HG02885 (cell line): ENCODE measurements around the gene CTBS.
A peak's percentile ranks its signal among the peaks of the same experiment; 100 is the strongest.
"Not testable (repeated sequence)": the region's sequence is repeated elsewhere in the genome, so short reads cannot be mapped to it uniquely, and the experiment has no call there.

Source experiments
- ATAC-seq: cut with Tn5 transposase; IDR thresholded peaks from one replicate; pipeline ENCODE4 v1.9.1; 2021; ENCODE audit warnings: mild to moderate bottlenecking; ENCODE audit not compliant: unreplicated experiment, poor library complexity

CTBS gene, protein sequence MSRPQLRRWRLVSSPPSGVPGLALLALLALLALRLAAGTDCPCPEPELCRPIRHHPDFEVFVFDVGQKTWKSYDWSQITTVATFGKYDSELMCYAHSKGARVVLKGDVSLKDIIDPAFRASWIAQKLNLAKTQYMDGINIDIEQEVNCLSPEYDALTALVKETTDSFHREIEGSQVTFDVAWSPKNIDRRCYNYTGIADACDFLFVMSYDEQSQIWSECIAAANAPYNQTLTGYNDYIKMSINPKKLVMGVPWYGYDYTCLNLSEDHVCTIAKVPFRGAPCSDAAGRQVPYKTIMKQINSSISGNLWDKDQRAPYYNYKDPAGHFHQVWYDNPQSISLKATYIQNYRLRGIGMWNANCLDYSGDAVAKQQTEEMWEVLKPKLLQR

DNA sequence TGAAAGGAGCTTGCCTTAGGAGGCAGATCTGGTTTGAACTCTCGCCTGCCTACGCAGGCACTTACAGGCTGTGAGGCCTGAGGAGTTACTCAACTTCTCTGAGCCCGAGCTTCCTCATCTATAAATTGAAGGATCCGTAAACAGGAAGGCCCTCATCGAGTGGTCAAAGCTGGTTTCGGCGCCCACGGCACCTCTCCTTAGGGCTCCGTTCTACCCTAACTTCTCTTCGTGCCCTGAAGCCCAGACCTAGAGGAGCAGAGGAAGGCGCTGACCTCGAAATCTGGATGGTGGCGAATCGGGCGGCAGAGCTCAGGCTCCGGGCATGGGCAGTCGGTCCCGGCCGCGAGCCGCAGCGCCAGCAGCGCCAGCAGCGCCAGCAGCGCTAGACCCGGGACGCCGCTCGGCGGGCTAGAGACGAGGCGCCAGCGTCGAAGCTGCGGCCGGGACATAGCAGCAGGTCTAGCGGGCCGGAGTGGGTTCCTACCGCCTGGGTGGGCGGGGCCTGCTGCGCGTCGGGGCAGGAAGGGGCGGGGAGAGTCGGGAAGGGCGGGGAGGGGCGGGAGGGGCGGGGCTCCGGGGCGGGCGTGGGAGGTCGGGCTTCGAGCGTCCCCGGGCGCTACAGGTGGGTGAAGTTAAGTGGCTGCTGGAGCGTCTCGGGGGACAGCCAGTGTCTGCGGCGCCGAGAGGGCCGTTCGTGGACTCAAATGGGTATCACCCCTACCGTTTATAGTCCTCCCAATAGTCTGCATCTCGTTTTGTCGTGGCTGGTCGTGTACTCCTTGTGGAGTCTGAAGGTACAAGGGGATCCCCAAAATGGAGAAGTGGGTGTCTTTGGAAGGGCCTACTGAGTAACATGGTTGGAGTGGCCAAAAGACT is at the start of gene CTBS:
TSS of gene CTBS (minus strand) at position 474 of the 876 bp plus-strand sequence. CDS start at position 449, 25 bp downstream.
- ATAC-seq = peak; percentile 87

- no peak for ATAC-seq
Observed at GRCh38 chr1:84621553-84621952, 47.3 kb upstream of the CTBS start.

- peak; percentile 96 for ATAC-seq
Observed at GRCh38 chr1:84620720-84621313, 46.6 kb upstream of the CTBS start.

GRCh38 chr1:84619383-84620102 is 45.3 kb upstream of the CTBS start:
- no peak for ATAC-seq

DNA sequence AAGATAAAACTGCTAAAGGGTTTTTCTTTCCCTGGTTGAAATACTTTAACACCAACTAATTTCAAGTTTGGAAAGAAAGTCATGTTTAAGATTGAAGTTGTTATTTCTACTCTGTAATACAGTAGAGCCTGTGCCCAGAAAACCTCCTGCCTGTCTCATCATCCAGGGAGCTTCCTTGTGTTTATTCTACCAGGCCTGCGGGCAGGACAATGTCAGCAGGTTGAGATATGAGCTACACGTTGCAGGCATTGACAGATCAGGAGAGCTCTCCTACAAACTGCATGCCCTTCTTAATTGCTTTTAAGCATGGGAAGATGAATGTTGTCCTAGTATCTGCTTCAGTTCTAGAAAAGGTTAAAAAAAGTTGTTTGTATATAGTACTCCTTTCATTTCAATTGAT is 43.1 kb upstream of the CTBS start:
- no peak for ATAC-seq

DNA sequence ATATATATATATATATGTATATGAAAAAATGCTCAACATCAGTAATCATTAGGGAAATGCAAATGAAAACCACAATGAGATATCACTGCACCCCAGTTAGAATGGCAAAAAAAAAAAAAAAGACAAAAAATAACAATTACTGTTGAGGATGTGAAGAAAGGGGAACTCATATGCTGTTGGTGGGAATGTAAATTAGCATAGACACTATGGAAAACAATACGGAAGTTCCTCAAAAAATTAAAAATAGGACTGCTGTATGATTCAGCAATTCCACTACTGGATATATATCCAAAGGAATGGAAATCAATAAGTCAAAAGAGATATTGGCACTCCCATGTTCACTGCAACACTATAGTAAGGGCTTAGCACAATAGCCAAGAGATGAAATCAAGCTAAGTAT is 41.5 kb upstream of the CTBS start:
- ATAC-seq = no peak

DNA sequence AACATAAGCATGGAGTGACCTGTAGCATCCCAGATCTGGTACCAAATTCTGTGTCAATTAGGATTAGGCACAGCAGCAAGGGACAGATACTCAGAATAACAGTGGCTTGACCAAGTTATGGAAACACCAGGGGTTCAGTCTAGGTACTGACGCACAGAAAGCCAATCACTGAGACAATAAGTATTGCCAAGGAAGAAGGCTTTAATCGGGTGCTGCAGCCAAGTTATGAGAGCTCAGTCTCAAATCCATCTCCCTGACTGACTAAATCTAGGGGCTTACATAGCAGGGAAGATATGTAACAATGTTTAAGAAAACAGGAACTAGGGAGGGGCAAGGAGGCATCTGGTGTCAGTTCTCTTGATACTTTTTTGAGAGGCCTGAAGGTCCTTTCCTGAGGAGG is 39.6 kb upstream of the CTBS start:
- ATAC-seq = no peak

DNA sequence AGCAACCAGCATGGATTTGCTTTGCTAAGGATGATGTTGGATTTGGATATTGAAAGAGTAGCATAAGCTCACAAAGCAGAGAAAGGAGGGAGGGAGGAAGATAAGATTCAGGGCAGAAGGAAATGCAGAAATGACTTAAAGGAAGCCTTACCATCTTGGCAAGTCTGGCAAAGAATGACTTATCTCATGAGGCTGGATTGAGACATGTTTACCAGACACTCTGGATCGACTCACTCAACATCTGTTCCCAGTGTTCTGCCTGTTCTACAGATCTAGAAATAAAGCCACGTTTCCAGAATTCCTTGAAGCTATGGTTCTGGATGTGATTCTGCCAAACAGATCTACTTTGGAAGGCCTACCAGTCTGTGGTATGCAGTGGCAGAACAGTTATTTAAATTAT is 38.8 kb upstream of the CTBS start:
- no peak for ATAC-seq

- ATAC-seq = no peak
Observed at GRCh38 chr1:84611796-84612195, 37.6 kb upstream of the CTBS start.

GRCh38 chr1:84611091-84611490 is 36.9 kb upstream of the CTBS start:
- ATAC-seq = no peak

- ATAC-seq = no peak
Observed at GRCh38 chr1:84606977-84607376, 32.7 kb upstream of the CTBS start.

DNA sequence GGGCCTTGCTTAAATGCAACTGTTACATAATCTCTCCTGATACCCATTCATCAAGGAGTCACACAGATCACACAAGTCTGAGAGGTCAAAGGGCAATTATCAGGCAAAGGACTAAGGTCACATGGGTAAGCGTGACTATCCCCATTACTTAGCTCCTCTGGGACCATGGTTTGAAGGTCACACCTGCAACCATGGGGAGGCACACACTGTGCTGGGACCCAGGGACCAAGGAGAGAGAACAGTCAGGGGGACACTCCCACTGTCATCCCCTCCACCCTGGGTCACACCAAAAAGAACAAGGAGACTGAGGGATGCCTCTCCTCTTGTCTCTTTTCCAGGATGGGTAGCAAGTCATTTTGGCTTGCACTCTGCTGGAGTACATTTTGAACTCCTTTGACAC is 30.9 kb upstream of the CTBS start:
- no peak for ATAC-seq

DNA sequence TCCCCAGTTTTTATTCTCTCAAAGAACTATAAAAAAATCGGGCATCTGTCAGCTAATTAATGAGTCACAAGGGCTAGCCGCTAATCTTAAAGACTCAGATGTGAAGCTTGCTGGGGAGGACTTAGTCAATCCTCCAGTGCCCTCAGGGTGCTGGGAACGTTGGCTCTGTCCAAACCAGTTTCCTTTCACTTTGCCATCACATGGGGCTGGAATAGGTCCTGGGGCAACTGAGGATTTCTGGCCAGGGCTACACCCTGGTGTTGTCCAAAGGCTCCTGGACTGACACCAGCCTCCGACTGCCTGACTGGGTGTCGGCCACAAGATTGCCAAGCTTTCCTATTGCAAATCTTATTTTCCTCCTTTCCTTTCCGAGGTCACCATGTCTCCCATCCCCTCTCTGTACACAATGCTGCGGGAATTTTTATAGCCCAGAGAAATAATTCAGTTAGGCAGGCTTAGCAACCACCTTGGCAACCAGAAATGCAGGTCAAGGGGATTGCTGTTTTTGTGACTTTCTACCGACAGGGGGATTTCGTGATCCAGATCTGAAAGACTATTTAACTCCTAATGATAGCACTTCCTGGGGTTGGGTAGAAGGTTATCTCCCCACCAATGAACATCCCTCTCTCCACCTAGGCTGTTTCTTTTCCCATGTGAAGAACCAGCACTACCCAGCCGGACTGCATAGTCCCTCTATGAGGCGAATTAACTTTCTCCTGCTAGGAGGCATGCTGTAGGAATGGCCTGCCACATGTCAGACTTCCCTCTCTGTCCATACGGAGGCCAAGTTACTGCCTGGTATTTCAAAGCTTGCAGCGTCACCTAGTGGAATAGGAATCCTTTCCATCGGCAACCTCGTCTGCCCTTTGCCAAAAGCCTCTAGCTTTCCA is 29.9 kb upstream of the CTBS start:
- ATAC-seq = no peak

DNA sequence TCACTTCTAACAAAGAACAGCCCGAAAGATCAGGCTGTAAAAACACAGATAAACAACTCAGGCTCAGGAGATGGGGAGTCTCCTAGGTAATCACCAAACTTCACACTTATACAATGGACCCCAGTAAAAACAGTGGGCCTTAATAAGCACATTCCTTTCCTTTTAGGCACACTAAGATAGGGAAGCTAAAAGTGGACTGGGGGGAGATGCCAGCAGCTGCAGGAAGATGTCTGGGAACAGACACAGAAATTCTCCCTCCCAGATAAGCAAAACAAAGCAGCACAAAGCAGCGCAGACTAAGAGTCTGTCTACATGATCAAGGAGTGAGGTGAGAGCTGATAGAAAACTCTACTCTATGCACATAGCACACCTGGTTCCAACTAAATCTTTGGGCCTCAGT is 29.0 kb upstream of the CTBS start:
- ATAC-seq = no peak

DNA sequence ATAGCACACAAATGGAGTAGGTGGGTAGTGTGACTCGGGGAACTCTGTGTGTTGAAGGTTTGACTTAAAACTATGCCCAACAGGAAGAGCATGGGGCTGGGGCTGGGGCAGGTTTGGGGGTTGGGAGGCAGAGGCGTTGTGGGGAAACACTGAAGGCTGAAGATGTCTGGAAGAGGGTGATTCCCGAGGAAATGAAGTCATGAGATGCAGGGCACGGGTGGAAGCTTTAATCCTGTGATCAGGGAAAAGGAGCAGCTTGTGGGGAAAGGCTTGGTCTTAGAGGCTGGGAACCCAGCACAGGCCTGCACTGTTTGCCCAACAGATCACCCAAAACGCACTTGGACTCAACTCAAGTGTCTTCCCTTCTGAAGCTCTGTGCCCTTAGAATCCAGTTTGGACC is 26.6 kb upstream of the CTBS start:
- ATAC-seq = no peak

GRCh38 chr1:84598846-84599741 is 24.9 kb upstream of the CTBS start:
- ATAC-seq = peak; percentile 84

DNA sequence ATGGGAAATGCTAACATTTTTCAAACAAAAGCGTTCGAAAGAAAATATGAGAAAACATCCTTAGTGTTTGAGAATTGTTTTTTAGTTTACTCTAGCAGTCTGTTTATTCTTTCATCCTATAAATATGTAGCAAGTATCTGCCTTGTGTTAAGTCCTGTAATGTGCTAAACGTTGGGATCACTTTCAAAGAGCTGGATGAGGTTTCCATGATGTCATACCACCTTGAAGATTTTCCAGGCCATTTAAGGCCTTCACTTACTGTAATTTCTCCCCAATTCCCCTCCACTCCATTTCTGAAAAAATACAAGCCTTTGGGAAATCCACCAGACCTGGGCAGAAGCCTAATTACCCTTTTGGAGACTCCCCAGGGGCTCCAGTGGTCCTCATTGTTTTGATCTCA is 24.2 kb upstream of the CTBS start:
- ATAC-seq = no peak

DNA sequence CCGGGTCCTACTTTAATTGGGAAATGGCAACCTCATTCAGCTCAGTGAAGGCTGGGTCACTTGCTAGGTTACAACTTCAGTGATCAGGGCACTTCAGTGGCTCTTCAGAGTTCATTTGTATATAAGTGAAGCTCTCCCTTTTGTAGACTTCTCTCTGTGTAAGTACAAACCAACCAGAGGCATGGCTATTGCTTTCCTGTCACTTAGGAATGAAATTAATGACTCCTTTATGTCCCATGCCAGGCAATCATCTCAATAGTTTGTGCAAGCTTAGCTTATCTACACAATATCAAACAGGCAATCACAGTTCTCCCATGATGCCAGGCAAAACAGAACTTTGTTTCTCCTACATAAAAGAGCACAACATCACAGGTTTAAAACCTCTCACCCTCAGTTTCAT is 22.8 kb upstream of the CTBS start:
- no peak for ATAC-seq

DNA sequence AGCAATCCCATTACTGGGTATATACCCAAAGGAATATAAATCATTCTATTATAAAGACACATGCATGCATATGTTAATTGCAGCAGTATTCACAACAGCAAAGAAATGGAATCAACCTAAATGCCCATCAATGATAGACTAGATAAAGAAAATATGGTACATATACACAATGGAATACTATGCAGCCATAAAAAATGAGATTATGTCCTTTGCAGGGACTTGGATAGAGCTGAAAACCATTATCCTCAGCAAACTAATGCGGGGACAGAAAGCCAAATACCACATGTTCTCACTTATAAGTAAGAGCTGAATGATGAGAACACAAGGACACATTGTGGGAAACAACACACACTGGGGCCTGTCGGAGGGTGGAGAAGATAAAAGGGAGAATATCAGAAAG is 20.7 kb upstream of the CTBS start:
- not testable (repeated sequence) for ATAC-seq
